T47D (cell line): ENCODE data around the gene MPHOSPH9.

ENCODE experiments used
- DNase-seq, 2 experiments: peaks; one replicate each; pipeline versions ENCODE4 v3.0.0 to v3.0.0-alpha.2; 2011 to 2012; ENCODE audit warnings: low read depth in 1 of 2, low spot score in 1 of 2
- JUND ChIP-seq: IDR thresholded peaks from 2 replicates; pipeline ENCODE4 v1.6.1; 2012; ENCODE audit warnings: low read depth
- in situ Hi-C: cut with HindIII; loops from 2 replicates; pipeline ENCODE4 v1.10.0; 2016; ENCODE audit warnings: low sequenced_read_pairs, low pct_unique_long_range_greater_than_20kb

The MPHOSPH9 gene

DNA sequence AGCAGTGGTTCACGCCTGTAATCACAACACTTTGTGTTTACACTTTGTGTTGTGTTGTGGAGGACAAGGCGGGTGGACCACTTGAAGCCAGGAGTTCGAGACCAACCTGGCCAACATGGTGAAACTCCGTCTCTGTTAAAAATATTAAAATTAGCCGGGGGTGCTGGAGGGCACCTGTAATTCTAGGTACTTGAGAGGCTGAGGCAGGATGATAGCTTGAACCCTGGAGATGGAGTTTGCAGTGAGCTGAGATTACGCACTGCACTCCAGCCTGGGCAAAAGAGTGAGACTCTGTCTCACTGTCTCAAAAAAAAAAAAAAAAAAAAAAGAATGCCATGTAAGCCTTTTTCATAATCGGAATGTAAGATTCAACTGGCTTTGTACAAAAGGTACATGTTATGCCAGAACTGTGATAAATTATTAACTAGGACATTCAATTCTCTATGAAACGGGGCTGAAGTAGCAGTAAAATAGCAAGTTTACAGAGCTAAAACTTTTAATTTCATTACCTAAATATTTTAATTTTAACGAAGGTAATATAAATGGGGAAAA lies 68.2 kb downstream of the MPHOSPH9 start:
- TF ChIP-seq JUND: no peak
- in situ Hi-C loops: no loop called here
- no peak for DNase-seq

DNA sequence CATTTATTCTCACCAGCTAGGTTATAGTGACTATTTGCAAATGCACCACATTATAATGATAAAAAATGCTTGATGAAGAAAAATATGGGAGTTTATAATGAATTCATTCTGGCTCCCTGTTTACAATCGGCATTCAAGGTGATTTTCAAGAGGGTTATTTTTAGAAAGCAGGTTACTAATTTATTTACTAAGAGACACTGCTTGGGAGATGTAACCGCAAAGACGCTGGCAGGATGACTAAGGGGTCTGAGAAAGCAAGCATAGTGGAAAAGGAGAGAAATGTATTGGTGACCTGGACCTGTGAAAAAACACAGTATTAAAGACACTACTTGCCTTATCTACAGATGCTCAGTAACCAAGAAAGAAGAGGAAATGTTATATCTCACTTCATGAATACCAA lies 68.7 kb downstream of the MPHOSPH9 start:
- no peak for DNase-seq
- no peak for TF ChIP-seq JUND
- in situ Hi-C loops: no loop called here

DNA sequence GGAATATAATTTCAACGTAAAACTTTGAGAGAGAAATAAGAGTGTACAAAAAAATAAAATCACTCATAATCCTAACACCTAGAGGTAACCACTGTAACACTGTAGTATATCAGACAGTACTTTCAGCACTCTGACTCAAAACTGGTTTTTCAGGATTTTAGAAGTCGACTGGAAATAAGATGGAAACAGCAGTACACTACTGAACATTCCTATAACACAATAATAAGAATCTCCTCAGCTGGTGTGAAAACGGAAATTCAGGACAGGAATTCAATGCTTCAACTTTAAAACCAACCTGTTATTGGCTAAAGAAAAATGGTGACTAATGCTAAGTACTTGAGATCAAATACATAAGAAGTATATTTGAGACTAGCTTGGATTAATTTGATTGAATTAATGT lies 69.7 kb downstream of the MPHOSPH9 start:
- peak; percentile 21 to 57 for DNase-seq

GRCh38 chr12:123160801-123161487 lies 72.0 kb downstream of the MPHOSPH9 start:
- TF ChIP-seq JUND: no peak
- no peak for DNase-seq
- in situ Hi-C loops: no loop called here

More for the DNA sequence above, 69.7 kb downstream of the MPHOSPH9 start:
- no peak for TF ChIP-seq JUND
- in situ Hi-C loops: no loop called here

DNA sequence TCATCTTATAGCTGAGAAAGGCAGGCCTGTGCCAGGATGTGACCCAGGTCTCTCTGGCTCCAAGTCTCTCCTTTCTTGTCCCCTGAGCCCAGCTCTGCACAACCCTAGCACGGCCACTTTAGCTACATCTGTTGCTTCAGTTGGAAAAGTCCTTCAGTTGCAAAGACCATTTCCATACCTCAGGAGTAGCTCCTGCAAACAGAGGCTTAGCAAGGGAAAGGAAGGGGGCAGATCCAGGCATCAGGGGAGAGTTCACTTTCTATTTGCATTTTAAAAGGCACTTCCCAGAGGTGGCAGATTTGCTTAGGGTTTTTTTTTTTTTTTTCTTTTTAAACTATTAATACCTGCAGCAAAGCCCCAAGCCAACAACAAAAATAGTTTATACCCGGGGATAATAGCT lies 79.0 kb downstream of the MPHOSPH9 start:
- in situ Hi-C loops: no loop called here
- TF ChIP-seq JUND: no peak
- DNase-seq: no peak

- no peak for TF ChIP-seq JUND
- DNase-seq: no peak
- in situ Hi-C loops: no loop called here
Measured at GRCh38 chr12:123152833-123153232, 80.1 kb downstream of the MPHOSPH9 start.

GRCh38 chr12:123151457-123152454 lies 81.2 kb downstream of the MPHOSPH9 start:
- DNase-seq: peak in 1 of 2 experiments; percentile 44
- no peak for TF ChIP-seq JUND
- in situ Hi-C loops: no loop called here

- TF ChIP-seq JUND: no peak
- DNase-seq: peak; percentile 77 to 90
- in situ Hi-C loops: no loop called here
Measured at GRCh38 chr12:123150744-123151456, 82.0 kb downstream of the MPHOSPH9 start, which contains the start of gene PITPNM2. PITPNM2 (minus strand) TSS chr12:123151090; CDS start chr12:123034590, 116,500 bp downstream.

DNA sequence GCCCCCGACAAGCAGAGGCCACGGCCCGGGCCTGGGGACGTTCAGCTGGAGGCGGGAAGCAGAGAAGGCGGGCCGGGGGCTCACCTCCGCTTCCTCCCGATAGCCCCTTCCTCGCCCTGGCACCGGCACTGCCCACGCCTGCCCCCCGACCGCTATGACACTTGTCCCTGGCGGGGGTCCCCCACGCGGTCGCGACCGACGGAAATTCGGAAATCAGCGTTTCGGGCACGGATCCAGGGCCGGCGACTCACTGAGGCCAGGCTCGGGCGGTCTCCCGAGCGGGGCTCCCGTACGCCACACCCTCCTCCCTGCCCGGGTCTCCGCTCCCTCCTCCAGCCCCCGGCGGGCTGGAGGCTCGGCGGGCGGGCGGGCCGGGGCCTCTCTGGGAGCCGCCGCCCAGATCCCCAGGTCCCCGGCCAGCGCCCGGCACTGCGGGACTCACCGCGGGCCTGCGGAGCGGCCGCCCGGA lies 82.6 kb downstream of the MPHOSPH9 start:
- in situ Hi-C loops: no loop called here
- TF ChIP-seq JUND: no peak
- peak in 1 of 2 experiments; percentile 71 for DNase-seq

DNA sequence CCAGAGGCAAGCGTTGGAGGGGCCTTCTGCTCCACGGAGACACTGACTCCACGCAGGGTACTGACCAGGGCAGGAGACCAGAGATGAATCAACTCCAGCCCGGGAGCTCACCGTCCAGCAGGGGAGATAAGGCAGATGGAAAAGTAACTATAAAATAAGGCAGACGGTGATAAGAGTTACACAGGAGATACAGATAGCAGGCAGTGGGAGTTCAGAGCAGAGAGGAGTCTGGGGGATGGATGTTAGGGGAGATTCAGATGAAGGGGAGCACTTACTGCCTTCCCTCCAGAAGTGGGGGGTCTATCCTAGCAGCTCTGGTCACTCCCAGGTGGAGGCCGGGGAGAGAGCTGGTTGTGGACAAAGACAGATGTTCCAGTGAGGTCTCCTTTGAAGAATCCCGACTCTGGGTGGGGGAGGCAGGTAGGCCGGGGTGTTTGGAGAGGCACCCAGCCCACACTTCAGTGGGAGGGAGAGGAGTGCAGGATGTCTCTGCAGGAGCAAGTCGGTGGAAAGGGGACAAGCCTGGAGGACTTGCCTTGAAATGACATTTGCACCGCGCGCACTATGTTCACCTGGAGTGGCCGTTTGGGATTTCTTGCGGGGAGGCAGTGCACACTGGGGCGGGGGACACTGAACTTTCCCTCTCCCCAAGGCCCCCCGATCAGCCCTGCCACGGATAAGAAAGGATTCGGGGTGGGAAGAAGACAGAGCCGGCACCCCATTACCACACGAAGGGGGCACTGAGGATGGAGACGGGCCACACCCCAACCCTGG lies 83.3 kb downstream of the MPHOSPH9 start:
- no peak for TF ChIP-seq JUND
- DNase-seq: no peak
- in situ Hi-C loops: no loop called here

- DNase-seq: no peak
- TF ChIP-seq JUND: no peak
- in situ Hi-C loops: no loop called here
Measured at GRCh38 chr12:123149088-123149487, 83.9 kb downstream of the MPHOSPH9 start.

GRCh38 chr12:123148655-123149054 lies 84.3 kb downstream of the MPHOSPH9 start:
- in situ Hi-C loops: no loop called here

More at GRCh38 chr12:123148655-123149054, 84.3 kb downstream of the MPHOSPH9 start:
- no peak for DNase-seq
- TF ChIP-seq JUND: no peak
